NCI-H2081 (cell line): ENCODE data around the gene DCAKD.

Source experiments
- DNase-seq, 2 experiments: peaks; one replicate each; lab custom pipeline; 2025; lab: John Stamatoyannopoulos, UW

Gene DCAKD

DNA sequence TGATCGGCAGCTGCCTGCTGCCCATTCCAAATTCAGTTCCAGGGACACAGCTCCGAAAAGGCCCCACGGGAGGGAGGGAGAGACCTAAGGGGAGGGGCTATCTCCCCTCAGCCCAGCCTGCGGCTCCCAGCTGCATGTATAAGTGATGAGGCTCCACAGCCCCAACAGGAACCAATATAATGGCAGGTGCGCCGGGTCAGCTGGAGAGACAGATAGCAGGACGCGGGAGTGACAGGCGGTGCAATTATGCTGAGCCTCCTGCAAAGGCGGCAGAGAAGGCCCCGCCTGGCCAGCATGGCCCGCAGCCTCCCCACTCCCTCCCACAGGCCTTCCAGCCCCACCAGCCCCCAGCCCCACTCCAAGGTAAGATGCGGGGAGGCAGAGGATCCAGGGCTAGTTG lies 75.2 kb downstream of the DCAKD start:
- DNase-seq: peak; percentile 52 to 76
